Measurements from ENCODE around the gene GPR61.

Gene GPR61

DNA sequence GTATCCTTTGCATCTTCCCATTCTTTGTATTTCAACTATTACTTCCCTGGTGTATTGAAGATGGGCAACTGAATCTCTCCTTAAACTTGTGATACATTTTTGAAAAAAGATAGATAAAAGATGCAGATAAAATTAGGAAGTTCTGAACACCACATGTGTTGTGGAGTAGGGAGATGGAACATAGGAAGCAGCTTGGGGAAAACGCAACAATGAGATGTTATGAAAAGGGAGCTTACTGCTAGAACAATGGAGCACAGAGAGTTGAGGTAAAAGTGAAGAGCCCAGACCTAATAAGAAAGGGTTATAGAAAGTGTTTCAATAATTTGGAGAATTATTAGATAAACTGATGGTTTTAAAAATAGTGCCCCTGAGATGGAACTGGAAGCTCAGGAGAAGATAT lies 29.7 kb downstream of the GPR61 start:
- no peak for DNase-seq (ENCODE audit: low read depth in 2 of 2)

DNA sequence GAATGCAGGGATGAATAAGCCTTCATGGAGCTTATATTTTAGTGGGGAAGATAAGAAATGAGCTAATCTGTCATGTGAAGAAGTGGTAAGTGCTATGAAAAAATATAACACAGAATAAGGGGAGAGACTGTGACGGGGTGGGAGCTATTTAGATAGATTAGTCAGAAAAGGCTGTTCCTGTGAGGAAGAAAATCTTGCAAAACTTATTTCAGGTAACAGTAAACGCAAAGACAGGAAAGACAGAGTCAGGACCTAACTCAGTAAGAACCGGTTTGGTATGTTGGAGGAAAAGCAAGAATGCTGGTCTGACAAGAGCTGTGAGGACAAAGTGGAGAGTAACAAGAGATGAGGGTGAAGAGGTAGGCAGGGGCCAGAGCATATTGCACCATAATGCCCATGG lies 30.7 kb downstream of the GPR61 start:
- no peak for DNase-seq (ENCODE audit: low read depth in 2 of 2)

DNA sequence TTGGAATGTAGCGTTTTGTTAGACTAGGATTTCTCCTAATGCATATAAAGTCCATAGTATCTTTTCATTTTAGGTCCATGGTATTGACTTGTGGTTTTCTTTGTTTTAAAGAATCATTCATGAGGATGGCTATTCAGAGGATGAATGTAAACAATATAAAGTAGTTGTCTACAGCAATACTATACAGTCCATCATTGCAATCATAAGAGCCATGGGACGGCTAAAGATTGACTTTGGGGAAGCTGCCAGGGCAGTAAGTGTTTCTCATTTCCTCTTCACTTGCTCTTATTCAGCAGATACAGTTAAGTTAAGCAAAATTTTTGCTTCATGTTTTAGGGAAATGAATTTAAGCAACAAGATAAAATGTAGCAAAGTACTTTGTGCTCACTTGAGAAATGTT lies 34.1 kb downstream of the GPR61 start:
- DNase-seq (ENCODE audit: low read depth in 2 of 2), result no peak

DNA sequence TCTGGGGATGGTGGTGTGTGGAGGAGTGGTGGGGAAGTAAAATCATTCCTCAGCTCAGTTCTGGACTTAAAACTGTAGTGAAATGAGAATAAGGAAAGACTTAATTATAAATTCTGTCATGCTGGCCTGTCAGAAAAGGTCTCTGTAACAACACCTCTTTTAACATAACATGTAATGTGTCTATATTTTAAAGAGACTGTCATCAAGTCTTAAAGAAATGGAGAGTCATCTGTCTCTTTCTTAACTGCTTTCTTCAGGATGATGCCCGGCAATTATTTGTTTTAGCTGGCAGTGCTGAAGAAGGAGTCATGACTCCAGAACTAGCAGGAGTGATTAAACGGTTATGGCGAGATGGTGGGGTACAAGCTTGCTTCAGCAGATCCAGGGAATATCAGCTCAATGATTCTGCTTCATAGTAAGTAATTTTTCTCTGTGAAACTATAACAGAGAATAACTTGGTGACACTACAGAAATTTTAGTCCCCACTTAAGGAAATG lies 39.3 kb downstream of the GPR61 start:
- DNase-seq (ENCODE audit: low read depth in 2 of 2), result no peak

DNA sequence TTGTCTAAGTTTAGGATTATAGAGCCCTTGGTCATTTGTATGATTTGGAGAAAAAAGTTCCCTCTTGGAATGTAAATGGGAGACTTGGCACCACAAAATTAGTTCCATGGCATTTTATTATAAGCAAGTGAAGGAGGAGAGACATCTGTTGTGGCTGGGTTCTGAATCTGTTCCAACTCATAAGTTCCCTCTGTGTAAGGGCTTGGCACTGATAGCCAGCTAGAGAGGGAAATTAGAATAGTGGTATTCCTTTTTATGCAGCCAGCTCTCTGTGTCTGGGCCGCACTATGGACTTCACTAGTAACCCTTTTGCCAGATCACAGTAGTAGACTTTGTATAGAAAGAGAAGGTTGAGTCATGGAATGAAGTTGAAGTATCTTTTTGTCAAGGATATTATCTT lies 39.8 kb downstream of the GPR61 start:
- DNase-seq (ENCODE audit: low read depth in 2 of 2), result no peak

DNA sequence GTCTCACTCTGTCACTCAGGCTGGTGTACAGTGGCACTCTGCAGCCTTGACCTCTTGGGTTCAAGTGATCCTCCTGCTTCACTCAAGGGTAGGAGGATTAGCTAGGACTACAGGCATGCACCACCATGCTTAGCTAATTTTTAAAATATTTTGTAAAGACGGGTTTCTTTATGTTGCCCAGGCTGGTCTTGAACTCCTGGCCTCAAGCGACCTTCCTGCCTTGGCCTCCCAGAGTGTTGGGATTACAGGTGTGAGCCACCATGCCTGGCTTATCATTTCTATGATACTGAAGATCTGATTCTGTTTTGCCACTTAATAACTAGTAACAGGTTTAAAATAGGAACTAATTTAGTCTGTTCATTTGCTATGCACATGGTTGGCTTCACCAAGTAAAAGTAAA lies 42.3 kb downstream of the GPR61 start:
- no peak for DNase-seq (ENCODE audit: low read depth in 2 of 2)

DNA sequence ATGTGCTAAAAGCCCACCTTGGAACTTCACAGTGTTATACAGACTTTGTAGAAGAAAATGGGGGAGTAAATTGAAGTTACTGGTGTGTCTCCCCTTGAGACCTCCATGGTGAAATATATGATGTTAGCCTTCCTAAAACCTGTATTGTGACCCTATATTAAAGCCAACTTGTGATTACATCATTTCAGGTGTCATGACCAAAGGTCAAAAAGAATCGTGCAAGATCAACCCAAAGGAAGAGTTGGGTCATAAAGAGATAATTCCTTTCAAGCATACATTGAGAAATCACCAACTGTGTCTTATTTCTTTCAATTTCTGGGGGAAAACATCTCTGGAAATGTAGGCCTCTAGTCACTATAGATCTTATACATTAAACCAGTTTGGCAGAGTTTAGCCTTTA lies 45.1 kb downstream of the GPR61 start:
- no peak for DNase-seq (ENCODE audit: low read depth in 2 of 2)

DNA sequence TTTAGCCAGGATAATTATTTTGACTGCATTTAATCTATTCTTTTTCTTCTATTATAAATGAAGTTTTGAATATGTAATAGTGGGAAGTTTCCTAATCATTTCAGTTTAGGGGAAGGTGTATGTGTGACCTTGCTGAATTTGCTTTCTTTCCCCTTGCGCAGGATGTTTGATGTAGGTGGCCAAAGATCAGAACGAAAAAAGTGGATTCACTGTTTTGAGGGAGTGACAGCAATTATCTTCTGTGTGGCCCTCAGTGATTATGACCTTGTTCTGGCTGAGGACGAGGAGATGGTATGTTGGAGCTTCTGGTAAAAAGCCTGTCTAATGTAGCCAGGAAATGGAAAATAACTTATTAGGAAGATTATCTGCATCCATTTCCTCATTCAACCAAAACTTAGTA lies 46.4 kb downstream of the GPR61 start:
- DNase-seq (ENCODE audit: low read depth in 2 of 2), result no peak

DNA sequence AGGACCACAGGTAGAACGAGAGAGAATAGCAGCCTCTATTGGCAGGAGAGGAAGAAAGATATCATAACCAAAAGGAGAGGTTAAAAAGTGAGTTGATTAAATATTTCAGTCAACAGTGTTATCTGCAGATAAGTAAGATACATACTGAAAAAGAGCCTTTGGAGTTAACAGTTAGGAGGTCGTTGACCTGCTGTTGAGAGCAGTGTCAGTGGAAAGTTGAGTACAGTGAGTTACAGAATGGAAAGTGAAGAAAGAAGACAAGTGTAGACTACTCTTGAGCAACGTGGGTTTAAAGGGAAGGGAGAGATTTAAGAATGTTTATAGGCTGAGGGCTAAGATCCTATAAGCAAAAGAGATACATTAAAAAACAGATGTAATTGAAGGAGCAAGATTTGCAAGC lies 49.5 kb downstream of the GPR61 start:
- DNase-seq (ENCODE audit: low read depth in 2 of 2), result no peak

DNA sequence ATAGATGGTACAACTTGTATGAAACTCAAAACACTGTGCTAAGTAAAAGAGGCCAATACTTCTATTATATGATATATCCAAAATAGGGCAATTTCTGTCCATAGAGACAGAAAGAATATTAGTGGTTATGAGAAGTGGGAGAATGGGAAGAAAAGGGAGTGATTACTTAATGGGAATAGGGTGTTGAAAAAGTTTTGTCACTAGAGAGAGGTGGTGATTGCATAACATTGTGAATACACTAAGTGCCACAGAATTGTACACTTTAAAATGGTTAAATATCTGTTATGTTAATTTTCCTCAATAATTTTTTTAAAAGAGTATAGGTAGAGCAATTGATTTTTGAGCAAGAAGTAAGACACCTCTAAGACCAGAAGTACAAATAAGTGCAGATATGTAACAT lies 50.0 kb downstream of the GPR61 start:
- no peak for DNase-seq (ENCODE audit: low read depth in 2 of 2)

DNA sequence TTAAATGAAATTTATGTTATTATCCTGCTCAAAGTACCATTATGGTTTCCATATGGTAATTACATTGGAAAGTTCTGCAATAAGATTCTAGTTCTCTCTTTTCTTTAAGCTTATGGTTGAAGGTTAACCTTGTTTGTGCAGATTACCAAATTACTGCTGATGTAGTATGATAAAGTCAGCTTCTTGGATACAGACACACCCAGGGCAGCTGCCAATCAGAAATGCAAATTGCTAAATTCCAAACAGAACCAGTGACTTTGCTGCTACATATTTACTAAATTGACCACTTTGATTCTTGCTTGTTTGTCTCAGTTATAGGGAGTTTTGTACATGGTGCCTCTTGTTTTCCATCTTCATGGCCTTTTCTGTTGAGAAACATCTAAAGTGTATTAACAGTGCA lies 53.2 kb downstream of the GPR61 start:
- no peak for DNase-seq (ENCODE audit: low read depth in 2 of 2)

DNA sequence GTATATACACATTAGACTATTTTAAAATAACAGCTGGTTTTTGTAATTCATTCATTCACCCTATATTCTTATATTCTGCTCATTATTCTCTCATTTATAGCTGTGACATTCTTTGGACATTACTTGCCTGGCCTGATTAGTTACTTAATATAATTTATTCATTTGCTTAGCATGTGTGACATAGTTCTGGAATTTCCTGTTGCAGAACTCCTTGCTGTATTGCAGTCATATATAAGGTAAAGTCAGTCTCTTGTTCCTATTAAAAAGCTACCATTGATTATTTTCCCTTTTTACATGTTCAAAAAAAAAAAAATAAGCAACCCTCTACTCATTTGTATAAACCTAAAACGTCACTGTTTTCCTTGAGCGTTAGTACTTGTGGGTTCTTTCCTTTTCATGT lies 55.9 kb downstream of the GPR61 start:
- no peak for DNase-seq (ENCODE audit: low read depth in 2 of 2)
